GM03348 (cell line): ENCODE measurements around the gene ADGRE3.

Experiments used
- DNase-seq: peaks from one replicate; pipeline ENCODE4 v3.0.0; 2012; ENCODE audit warnings: low spot score

ADGRE3 gene, protein sequence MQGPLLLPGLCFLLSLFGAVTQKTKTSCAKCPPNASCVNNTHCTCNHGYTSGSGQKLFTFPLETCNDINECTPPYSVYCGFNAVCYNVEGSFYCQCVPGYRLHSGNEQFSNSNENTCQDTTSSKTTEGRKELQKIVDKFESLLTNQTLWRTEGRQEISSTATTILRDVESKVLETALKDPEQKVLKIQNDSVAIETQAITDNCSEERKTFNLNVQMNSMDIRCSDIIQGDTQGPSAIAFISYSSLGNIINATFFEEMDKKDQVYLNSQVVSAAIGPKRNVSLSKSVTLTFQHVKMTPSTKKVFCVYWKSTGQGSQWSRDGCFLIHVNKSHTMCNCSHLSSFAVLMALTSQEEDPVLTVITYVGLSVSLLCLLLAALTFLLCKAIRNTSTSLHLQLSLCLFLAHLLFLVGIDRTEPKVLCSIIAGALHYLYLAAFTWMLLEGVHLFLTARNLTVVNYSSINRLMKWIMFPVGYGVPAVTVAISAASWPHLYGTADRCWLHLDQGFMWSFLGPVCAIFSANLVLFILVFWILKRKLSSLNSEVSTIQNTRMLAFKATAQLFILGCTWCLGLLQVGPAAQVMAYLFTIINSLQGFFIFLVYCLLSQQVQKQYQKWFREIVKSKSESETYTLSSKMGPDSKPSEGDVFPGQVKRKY

GRCh38 chr19:14674764-14675163 is at the start of gene ADGRE3:
Gene ADGRE3, minus strand, starts transcription at chr19:14674844. Its CDS starts 74 bp downstream, at chr19:14674770.
- DNase-seq, result no peak

DNA sequence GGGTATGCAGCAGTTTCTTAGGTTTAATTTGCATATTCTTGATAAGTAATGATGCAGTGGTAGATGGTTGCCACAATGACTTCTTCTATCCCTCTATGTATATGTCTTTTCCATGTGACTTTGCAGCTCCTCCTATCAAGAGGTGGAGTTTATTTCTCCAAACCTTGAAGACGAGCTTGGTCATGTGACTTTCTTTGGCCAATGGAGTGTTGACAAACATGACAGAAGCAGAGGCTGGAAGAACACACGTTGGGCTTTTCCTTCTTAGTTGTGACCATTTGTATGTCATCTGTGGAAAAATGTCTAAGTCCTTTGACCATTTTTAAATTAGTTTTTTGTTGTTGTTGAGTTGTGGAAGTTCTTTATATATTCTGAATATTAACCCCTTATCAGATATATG is 47.5 kb upstream of the ADGRE3 start:
- DNase-seq, result no peak

GRCh38 chr19:14719162-14719561 is 44.5 kb upstream of the ADGRE3 start:
- DNase-seq, result no peak

DNA sequence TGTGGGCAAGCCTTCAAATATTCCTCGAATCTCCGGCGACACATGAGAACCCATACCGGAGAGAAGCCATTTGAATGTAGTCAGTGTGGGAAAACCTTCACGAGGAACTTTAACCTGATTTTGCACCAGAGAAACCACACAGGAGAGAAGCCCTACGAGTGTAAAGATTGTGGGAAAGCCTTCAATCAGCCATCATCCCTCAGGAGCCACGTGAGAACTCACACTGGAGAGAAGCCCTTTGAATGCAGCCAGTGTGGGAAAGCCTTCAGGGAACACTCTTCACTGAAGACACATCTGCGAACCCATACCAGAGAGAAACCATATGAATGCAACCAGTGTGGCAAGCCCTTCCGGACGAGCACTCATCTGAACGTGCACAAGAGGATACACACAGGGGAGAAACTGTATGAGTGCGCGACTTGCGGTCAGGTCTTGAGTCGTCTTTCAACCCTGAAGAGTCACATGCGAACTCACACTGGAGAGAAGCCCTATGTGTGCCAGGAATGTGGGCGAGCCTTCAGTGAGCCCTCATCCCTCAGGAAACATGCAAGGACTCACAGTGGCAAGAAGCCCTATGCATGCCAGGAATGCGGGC is 44.0 kb upstream of the ADGRE3 start:
- DNase-seq, result no peak

GRCh38 chr19:14715841-14716240 is 41.2 kb upstream of the ADGRE3 start:
- DNase-seq, result no peak

- DNase-seq, result no peak
These were observed 29.8 kb upstream of the ADGRE3 start for GRCh38 chr19:14704450-14704849.

DNA sequence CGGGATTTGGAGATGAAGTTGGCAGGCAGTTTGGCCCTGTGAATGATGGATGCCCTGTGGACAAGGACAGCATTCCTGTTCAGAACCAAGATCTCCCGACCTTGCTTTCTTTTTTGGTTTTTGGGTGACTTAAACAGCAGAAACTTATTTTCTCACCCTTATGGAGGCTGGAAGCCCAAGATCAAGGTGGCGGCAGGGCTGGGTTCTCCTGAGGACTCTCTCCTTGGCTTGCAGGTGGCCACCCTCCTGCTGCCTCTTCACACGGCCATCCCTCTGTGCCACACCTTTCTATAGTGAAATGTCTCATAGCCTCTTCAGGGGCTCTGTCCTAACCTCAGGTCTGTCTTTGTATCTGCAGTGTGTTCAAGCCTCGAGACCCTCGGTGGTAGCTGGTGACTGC is 29.2 kb upstream of the ADGRE3 start:
- no peak for DNase-seq

GRCh38 chr19:14700711-14701375 is 26.2 kb upstream of the ADGRE3 start:
- DNase-seq, result no peak

GRCh38 chr19:14699641-14700040 is 25.0 kb upstream of the ADGRE3 start:
- DNase-seq, result no peak

DNA sequence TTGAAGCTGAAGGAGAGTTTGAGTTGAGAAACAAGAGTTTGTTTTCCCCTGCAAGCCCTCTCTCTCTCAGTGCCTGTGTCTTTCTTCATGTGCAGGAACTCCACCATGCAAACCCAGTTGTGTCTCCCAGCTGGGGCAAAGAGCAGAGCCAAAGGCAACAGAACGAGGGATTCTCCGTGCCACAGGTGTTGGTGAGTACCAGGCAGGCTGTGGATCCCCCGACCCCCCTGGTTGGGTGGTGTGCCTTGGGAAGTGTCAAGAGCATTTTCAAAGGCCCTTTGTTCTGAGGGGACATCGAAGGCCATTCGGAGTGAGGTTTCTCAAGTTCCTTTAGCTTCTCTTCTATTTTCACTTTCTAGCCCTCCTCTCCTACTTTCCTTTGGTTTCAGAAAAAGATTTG is 20.8 kb upstream of the ADGRE3 start:
- DNase-seq, result no peak

DNA sequence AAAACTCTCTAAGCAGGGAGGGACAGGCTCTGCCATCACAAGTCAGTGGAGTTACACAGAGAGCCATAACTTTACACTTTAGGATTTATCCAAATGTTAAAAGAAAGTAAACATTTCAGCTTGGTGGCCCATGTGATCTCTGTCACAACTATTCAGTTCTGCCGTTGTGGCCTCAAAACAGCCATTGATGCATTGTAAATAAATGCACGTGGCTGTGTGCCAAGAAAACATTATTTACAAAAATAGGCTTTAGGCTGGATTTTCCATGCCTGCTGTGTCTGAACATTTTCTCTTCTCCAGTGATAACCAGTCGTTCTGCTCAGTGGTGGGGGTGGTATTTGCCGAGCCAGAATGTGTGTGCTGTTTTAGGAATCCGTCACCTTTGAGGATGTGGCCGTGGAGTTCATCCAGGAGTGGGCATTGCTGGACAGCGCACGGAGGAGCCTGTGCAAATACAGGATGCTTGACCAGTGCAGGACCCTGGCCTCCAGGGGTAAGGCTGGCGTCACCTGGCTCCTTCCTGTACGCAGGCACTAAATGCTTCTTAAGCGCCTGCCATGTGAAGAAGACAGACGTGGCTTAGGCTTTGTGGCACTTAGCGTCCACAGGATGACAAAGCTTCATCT is 20.1 kb upstream of the ADGRE3 start:
- no peak for DNase-seq

DNA sequence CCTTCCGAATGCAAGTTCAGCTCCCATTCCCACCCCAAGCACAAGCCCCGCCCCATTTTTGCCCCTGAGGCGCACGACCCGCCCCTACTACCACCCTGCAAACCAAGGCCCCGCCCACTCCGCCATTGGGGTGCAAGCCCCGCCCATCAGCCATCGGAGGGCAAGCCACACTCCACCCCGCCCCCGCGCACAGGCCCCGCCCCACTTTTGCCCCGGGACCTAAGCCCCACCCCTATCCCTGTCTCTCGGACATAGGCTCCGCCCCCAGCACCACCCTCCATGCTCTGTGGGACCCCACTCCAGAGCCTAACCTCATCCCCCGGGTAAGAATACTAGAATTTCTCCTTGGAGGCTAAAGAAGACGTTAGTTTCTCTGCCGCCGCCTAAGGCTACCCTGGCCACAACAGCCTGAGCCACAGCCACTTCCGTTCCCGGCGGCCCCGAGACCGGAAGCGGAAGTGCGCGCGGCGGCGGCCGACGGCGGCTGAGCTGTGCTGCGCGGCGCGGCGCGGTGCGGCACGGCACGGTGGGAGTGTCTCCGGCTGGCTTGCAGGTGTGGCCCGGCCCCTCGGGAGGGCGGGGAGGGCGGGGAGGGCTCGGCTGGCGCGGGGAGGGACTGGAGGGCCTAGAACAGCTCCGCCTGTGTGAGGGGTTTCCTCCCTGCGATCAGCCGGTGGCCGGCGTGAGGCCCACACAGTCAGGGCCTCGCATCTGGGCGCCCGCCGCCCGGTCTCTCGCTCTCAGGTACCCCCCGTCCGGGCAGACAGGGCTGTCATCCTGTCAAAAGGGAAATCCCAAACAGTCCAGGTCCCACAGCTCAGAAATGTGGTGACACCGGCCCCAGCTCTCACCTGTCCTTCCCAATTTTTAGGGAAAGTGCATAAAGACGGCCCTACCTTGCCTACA is 15.2 kb upstream of the ADGRE3 start, which contains the start of gene ZNF333:
TSS of gene ZNF333 (plus strand) at position 451 of the 906 bp plus-strand sequence. CDS start 3,444 bp downstream, outside the sequence.
- peak; percentile 99 for DNase-seq

DNA sequence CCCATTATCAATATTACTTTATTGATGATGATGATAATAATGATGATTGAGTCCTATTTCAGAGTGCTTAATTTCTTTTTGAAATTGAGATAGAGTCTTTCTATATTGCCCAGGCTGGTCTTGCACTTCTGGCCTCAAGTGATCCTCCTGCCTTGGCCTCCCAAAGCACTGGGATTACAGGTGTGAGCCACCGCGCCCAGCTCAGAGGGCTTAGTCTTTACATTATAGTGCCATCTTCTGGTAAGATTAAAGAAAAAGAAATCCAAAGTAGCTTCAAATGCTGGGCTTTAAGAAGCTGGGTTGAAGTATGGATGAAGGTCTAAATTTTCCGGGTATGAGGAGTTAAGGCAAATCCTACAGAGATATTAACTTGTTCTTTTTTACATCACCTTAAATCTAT is 11.8 kb upstream of the ADGRE3 start:
- DNase-seq, result no peak

DNA sequence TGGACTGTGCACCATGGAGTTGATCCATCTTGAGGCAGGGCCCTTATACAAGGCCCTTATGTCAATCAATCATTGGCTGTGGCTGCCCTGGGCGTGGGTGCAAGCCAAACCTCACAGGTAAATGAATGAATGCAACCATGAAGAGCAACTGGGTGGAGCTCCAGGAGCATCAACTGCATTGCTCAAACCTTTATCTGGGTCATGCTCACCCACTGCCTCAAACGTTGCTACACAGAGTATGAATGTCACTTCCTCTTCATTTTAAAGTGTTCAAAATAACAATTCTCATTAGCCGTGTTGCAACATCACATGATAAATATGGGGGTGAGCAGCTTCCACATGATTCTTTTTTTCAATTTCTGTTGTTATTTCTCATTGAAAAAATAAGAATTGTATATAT is 8.8 kb upstream of the ADGRE3 start:
- no peak for DNase-seq

- no peak for DNase-seq
These were observed 7.4 kb upstream of the ADGRE3 start for GRCh38 chr19:14682084-14682483.

- no peak for DNase-seq
These were observed 3.6 kb upstream of the ADGRE3 start for GRCh38 chr19:14678199-14678598.

DNA sequence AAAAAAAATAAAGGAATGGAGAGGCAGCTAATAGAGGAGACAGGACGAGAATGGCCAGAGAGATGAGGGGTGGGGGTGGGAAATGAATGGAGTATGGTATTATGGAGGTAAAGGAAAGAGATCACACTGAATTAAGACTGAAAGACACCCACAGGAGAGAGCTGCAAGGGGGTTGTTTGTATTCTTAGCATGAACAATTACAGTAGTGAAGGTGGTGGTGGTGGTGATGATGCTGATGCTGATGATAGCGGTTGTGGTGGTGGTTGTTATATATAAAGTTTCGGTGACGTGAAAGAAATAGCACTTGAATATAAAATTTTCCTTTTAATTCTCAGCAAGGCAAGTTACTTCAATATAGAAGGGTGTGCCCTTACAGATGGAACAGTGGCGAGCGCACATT is 2.8 kb upstream of the ADGRE3 start:
- no peak for DNase-seq

DNA sequence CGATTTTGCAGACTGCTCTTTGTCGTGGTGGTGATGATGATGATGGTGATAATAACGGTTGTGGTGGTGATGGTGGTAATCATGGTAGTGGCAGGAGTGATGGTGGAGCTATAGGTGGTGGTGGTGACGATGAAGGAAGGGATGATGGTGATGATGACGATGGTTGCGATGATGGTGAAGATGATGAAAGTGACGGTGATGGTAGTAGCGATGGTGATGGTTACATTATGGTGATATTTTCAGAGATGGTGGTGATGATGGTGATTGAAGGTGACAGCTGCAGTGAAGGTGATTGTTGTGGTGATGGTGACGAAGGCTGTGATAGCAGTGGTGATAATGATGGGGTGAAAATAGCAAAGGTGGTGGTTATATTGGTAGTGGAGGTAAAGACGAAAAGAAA is 2.1 kb upstream of the ADGRE3 start:
- DNase-seq, result no peak

DNA sequence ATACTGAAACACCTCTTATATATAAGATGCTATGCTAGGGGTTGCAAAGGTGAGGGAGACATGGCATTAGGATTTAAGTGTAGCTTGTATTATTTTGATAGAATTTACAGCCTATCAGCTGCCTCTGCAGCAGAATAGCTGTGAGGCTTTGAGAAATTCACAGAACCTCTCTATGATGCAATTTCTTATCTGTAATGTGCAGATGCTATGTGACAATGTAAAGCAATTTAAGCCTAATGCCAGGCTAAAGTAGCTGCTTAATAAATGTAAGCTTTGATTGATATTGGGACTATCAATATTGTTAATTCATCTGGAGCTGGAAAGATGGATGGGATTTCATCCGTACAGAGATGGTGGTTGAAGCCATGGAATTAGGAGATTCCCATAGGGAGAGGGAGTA is 1.6 kb downstream of the ADGRE3 start:
- DNase-seq, result no peak

GRCh38 chr19:14672188-14672872 is 2.3 kb downstream of the ADGRE3 start:
- DNase-seq, result no peak
